ENCODE data around the gene DAB2.

Gene DAB2

DNA sequence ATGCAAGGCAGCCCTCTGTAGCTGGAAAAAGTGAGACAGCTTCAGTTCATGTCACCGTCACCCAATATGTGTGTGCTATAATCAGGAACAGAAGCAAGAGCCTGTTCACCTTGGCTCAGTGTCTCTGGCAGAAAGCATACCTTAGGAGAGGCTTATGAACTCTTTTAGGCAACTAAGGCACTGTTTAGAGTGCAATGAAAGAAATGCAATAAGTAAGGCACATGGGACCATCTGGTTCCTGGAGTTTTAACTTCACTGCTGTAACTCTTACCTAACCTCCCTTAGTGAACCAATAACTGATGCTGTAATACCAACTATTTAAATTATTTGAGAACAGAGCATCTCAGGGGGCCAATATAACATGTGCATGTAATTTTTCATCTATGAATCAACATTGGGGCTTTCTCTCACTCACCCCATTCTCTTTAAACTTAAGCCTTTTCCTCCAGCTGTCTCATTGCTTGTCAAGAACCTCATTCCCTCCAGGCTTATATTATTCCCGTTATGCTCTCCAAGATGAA is 92.9 kb downstream of the DAB2 start:
- DNase-seq = no peak

DNA sequence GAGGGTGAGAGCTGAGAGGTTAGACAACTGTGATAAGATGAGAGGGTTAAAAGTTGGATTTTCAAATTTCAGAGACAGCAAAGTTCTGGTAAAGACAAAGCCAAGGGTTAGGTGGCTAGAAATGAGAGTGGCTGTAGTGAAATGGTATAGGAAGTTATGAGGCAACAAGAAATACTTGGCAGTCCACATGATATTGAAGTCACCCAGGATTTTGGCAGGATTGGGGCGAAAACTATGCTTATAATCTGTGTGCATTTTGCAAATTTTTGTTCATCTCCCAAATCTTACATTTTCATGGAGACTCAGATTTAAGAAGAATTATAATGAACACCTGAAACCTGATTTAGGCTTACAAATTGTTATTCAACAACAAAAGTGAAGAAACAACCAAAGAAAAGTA is 96.0 kb downstream of the DAB2 start:
- DNase-seq = no peak

DNA sequence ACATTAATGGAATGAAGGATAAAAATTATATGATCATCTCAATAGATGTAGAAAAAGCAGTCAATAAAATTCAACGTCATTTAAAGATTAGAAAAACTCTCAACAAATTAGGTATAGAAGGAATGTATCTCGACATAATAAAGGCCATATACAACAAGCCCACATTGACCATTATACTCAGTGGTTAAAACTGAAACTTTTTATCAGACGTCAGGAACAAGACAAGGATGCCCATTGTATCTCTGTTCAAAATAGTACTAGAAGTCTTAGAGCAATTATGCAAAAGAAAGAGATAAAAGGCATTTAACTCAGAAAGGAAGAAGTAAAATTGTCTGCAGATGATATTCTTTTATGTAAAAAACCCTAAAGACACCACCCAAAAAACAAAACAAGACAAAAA is 101.2 kb downstream of the DAB2 start:
- DNase-seq = no peak

Data from effector CD8-positive, alpha-beta T cell (primary cell).